Suprapubic skin (tissue), 4 donors: ENCODE data around the gene AGPAT1. TPM values are rescaled to one million over a fixed set of nuclear protein-coding genes. Genes with fewer than 3 reads are reported as not detected.
"Not testable (repeated sequence)": the region's sequence is repeated elsewhere in the genome, so short reads cannot be mapped to it uniquely, and the experiment has no call there.

Experiments used
- DNase-seq, 2 donors: peaks; one replicate each; pipeline ENCODE4 v3.0.0-alpha.2; 2019; ENCODE audit warnings: low spot score in 2 of 2
- H3K27ac ChIP-seq: fragments of 200-600 bp; sonication (generic); one replicate; pipeline ENCODE4 v1.5.1; 2019
- H3K27me3 ChIP-seq: fragments of 200-600 bp; sonication (generic); one replicate; pipeline ENCODE4 v1.5.1; 2019
- H3K36me3 ChIP-seq: fragments of 200-600 bp; sonication (generic); one replicate; pipeline ENCODE4 v1.5.1; 2019
- H3K4me1 ChIP-seq: fragments of 200-600 bp; sonication (generic); one replicate; pipeline ENCODE4 v1.5.1; 2019
- H3K4me3 ChIP-seq: fragments of 200-600 bp; sonication (generic); one replicate; pipeline ENCODE4 v1.5.1; 2019; ENCODE audit warnings: mild to moderate bottlenecking
- H3K9me3 ChIP-seq: fragments of 200-600 bp; sonication (generic); one replicate; pipeline ENCODE4 v1.5.1; 2019
- CTCF ChIP-seq, 2 donors: fragments of 200-600 bp in 1 of 2; fragments of 450-650 bp in 1 of 2; sonication (generic) in 1 of 2; IDR thresholded peaks; one replicate each; pipeline ENCODE4 v1.5.1; 2016 to 2019; ENCODE audit warnings: antibody characterized with exemption in 2 of 2, mild to moderate bottlenecking in 1 of 2, moderate library complexity in 1 of 2
- EP300 ChIP-seq: sonication (generic); formaldehyde crosslinking; IDR thresholded peaks from one replicate; pipeline ENCODE4 v1.6.1; 2017; ENCODE audit warnings: antibody characterized with exemption
- POLR2A ChIP-seq, 2 donors: fragments of 450-650 bp; IDR thresholded peaks; one replicate each; pipeline ENCODE4 v1.6.1; 2017; ENCODE audit warnings: antibody characterized with exemption in 2 of 2, mild to moderate bottlenecking in 2 of 2, moderate library complexity in 2 of 2
- POLR2AphosphoS5 ChIP-seq, 3 donors: sonication (generic); formaldehyde crosslinking; IDR thresholded peaks; one replicate each; pipeline ENCODE4 v1.6.1; 2017; ENCODE audit warnings: antibody characterized with exemption in 3 of 3
- WGBS: methylation state at CpG from one replicate; pipeline ENCODE4 v1.1.5; 2018; 5-methylcytosine and 5-hydroxymethylcytosine counted together
- total RNA-seq, 4 donors: library from RNA; depleted of rRNA; stranded (reverse); fragments of >200 nt; gene quantifications; one replicate each; pipeline ENCODE4 v1.1.0, GENCODE V29; 2016

The AGPAT1 gene
- total RNA-seq, 4 donors from 2014 or later, result 30.4 to 68.9 (median 42.6) TPM

GRCh38 chr6:32187009-32187709 is 11.3 kb upstream of the AGPAT1 start:
- no peaks in the 10 kb centered on the region for H3K27me3 ChIP-seq
- no peaks in the 10 kb centered on the region for H3K9me3 ChIP-seq
- H3K27ac ChIP-seq, result peak overlapping the region; percentile 65
- WGBS, result 68% methylated on average over 10 of the region's 12 CpGs
- TF ChIP-seq POLR2AphosphoS5 (IDR thresholded peaks at IDR 0.05) (no peak), CTCF (IDR thresholded peaks at IDR 0.05) (no peak), EP300 (no peak), POLR2A (IDR thresholded peaks at IDR 0.05) (no peak)
- no peak overlapping the region for H3K4me3 ChIP-seq
- peaks cover 65% of the 10 kb centered on the region for H3K4me1 ChIP-seq
- DNase-seq, result no peak
- peaks cover 29% of the 10 kb centered on the region for H3K36me3 ChIP-seq

GRCh38 chr6:32186151-32186840 is 10.4 kb upstream of the AGPAT1 start:
- H3K4me1 ChIP-seq, result peaks cover 65% of the 10 kb centered on the region

GRCh38 chr6:32185681-32186131 is 9.8 kb upstream of the AGPAT1 start:
- WGBS, result 13% methylated on average over 11 of the region's 11 CpGs
- H3K4me1 ChIP-seq, result peaks cover 60% of the 10 kb centered on the region
- H3K9me3 ChIP-seq, H3K27me3 ChIP-seq, H3K4me3 ChIP-seq: not testable (repeated sequence)
- peak overlapping the region; percentile 65 for H3K27ac ChIP-seq
- DNase-seq, result peak; percentile 92 to 96
- peaks cover 39% of the 10 kb centered on the region for H3K36me3 ChIP-seq

More at GRCh38 chr6:32186151-32186840, 10.4 kb upstream of the AGPAT1 start:
- peak in 1 of 2 donors; percentile 54 for DNase-seq
- not testable (repeated sequence) for H3K4me3 ChIP-seq, H3K9me3 ChIP-seq, H3K27me3 ChIP-seq
- H3K27ac ChIP-seq, result peak overlapping the region; percentile 65
- H3K36me3 ChIP-seq, result peaks cover 33% of the 10 kb centered on the region
- 66% methylated on average over 10 of the region's 10 CpGs for WGBS

- peak in 1 of 2 donors; percentile 57 for DNase-seq
- H3K27me3 ChIP-seq, result no peaks in the 10 kb centered on the region
- TF ChIP-seq POLR2A (IDR thresholded peaks at IDR 0.05) (no peak), POLR2AphosphoS5 (IDR thresholded peaks at IDR 0.05) (no peak), EP300 (no peak)
- peak within 1 kb of the TSS; percentile 65 for H3K27ac ChIP-seq
- no peak within 1 kb of the TSS for H3K4me3 ChIP-seq
- peaks cover 67% of the 10 kb centered on the region for H3K4me1 ChIP-seq
- no peaks in the 10 kb centered on the region for H3K9me3 ChIP-seq
- WGBS, result 72% methylated on average over 6 of the region's 6 CpGs
- peaks cover 47% of the 10 kb centered on the region for H3K36me3 ChIP-seq
Observed at GRCh38 chr6:32184084-32184640, 8.3 kb upstream of the AGPAT1 start, which contains the start of gene AGER. Gene AGER, minus strand, starts transcription at chr6:32184253. Its CDS starts 31 bp downstream, at chr6:32184222.

GRCh38 chr6:32183483-32184083 is 7.7 kb upstream of the AGPAT1 start:
- Histone ChIP-seq H3K27me3 (no peaks in the 10 kb centered on the region), H3K27ac (no peak overlapping the region), H3K4me3 (no peak overlapping the region), H3K36me3 (peaks cover 47% of the 10 kb centered on the region), H3K4me1 (peaks cover 67% of the 10 kb centered on the region), H3K9me3 (no peaks in the 10 kb centered on the region)
- no peak for TF ChIP-seq CTCF (IDR thresholded peaks at IDR 0.05)
- TF ChIP-seq EP300, result no peak
- no peak for TF ChIP-seq POLR2AphosphoS5 (IDR thresholded peaks at IDR 0.05)
- no peak for TF ChIP-seq POLR2A (IDR thresholded peaks at IDR 0.05)
- no peak for DNase-seq
- WGBS, result 84% methylated on average over 15 of the region's 15 CpGs

- H3K9me3 ChIP-seq, result no peaks in the 10 kb centered on the region
- peaks cover 45% of the 10 kb centered on the region for H3K36me3 ChIP-seq
- no peak overlapping the region for H3K27ac ChIP-seq
- WGBS, result 72% methylated on average over 3 of the region's 3 CpGs
- H3K4me1 ChIP-seq, result peaks cover 61% of the 10 kb centered on the region
- H3K4me3 ChIP-seq, result no peak overlapping the region
- TF ChIP-seq POLR2AphosphoS5 (IDR thresholded peaks at IDR 0.05) (no peak), EP300 (no peak), POLR2A (IDR thresholded peaks at IDR 0.05) (no peak), CTCF (IDR thresholded peaks at IDR 0.05) (no peak)
- DNase-seq, result no peak
- H3K27me3 ChIP-seq, result no peaks in the 10 kb centered on the region
Observed at GRCh38 chr6:32183030-32183429, 7.1 kb upstream of the AGPAT1 start.
